HCT116 (cell line): Measurements from ENCODE around the gene ADGRL3. TPM values are rescaled to one million over a fixed set of nuclear protein-coding genes. Genes with fewer than 3 reads are reported as not detected.

ENCODE experiments used
- ATAC-seq: fragments of 200-7000 bp; cut with Tn5 transposase; 2 replicates; pipeline ENCODE4 v1.9.1; 2020; ENCODE audit warnings: mild to moderate bottlenecking, moderate library complexity
- BruUV-seq: library from RNA; stranded (reverse); fragments of 400-500 nt; replicated peaks from 2 replicates; lab custom pipeline; 2021; lab: Mats Ljungman, UMichigan
- CTCF ChIA-PET: fragments of 300-600 bp; sonication (Branson Sonifier 250); formaldehyde crosslinking; loops from one replicate; lab custom pipeline; 2021; ENCODE audit warnings: antibody characterized with exemption; lab: Charles Lee
- POLR2A ChIA-PET: fragments of 300-600, 350-600 bp; sonication (Branson Sonifier 250); formaldehyde crosslinking; loops from one replicate; lab custom pipeline; 2021; ENCODE audit warnings: antibody characterized with exemption; lab: Charles Lee
- RAD21 ChIA-PET, 2 experiments: fragments of 300-600 bp; sonication (Branson Sonifier 250); formaldehyde crosslinking; loops; one replicate each; lab custom pipeline; 2023; ENCODE audit warnings: low total read pairs in 2 of 2; ENCODE audit not compliant: uncharacterized antibody in 2 of 2, unreplicated experiment in 2 of 2, low non-redundant PET in 1 of 2; lab: Charles Lee
- DNase-seq: peaks from one replicate; pipeline ENCODE4 v3.0.0-alpha.2; 2010; ENCODE audit warnings: low read depth, low spot score
- H2AFZ ChIP-seq: fragments of 200-600 bp; shearing (Covaris generic), sonication (generic); 2 replicates; pipeline ENCODE4 v1.6.1; 2017; ENCODE audit warnings: low read depth, mixed run types, mixed read lengths, antibody characterized with exemption, low read length; ENCODE audit not compliant: poor library complexity, severe bottlenecking
- H3K27ac ChIP-seq: 2 replicates; pipeline ENCODE4 v1.5.1; 2012; ENCODE audit warnings: low read depth, low read length
- H3K27me3 ChIP-seq: fragments of 200-600 bp; sonication (generic); 2 replicates; pipeline ENCODE4 v1.6.1; 2016; ENCODE audit warnings: mixed run types, low read length, mixed read lengths; ENCODE audit not compliant: insufficient read depth
- H3K36me3 ChIP-seq, 2 experiments: fragments of 200-500 bp in 1 of 2; fragments of 200-600 bp in 1 of 2; sonication (Bioruptor generic) in 1 of 2; sonication (generic) in 1 of 2; 2 replicates each; pipeline versions ENCODE4 v1.5.1 to v1.6.1; 2014 to 2016; ENCODE audit warnings: low read length in 2 of 2, inconsistent platforms in 1 of 2, mixed read lengths in 1 of 2, mixed run types in 1 of 2; ENCODE audit not compliant: insufficient read depth in 2 of 2, control insufficient read depth in 1 of 2
- H3K4me1 ChIP-seq, 2 experiments: fragments of 200-600 bp in 1 of 2; sonication (generic) in 1 of 2; 2 replicates each; pipeline versions ENCODE4 v1.5.1 to v1.6.1; 2012 to 2017; ENCODE audit warnings: low read length in 2 of 2, inconsistent platforms in 1 of 2, mild to moderate bottlenecking in 1 of 2, mixed read lengths in 1 of 2, mixed run types in 1 of 2, moderate library complexity in 1 of 2; ENCODE audit not compliant: insufficient read depth in 2 of 2, control insufficient read depth in 1 of 2
- H3K4me2 ChIP-seq: fragments of 200-600 bp; sonication (generic); 2 replicates; pipeline ENCODE4 v1.6.1; 2017; ENCODE audit warnings: mixed run types, low read length, mixed read lengths
- H3K4me3 ChIP-seq, 2 experiments: fragments of 200-600 bp in 1 of 2; sonication (generic) in 1 of 2; replicated peaks in 1 of 2; 2 replicates each; pipeline ENCODE4 v1.5.1; 2011 to 2016; ENCODE audit warnings: low read length in 2 of 2, control low read depth in 1 of 2, low read depth in 1 of 2, mild to moderate bottlenecking in 1 of 2, mixed read lengths in 1 of 2, mixed run types in 1 of 2
- H3K79me2 ChIP-seq: fragments of 200-600 bp; sonication (generic); 2 replicates; pipeline ENCODE4 v1.6.1; 2017; ENCODE audit warnings: mild to moderate bottlenecking, mixed run types, low read length, moderate library complexity, mixed read lengths; ENCODE audit not compliant: insufficient read depth
- H3K9ac ChIP-seq: fragments of 200-600 bp; sonication (generic); 2 replicates; pipeline ENCODE4 v1.6.1; 2016; ENCODE audit warnings: low read length, mixed read lengths
- H3K9me2 ChIP-seq: fragments of 200-600 bp; sonication (generic), shearing (Covaris generic); 2 replicates; pipeline ENCODE4 v1.6.1; 2017; ENCODE audit warnings: mixed run types, mild to moderate bottlenecking, moderate library complexity; ENCODE audit not compliant: insufficient read depth
- H3K9me3 ChIP-seq, 2 experiments: fragments of 200-500 bp in 1 of 2; fragments of 200-600 bp in 1 of 2; sonication (Bioruptor generic) in 1 of 2; sonication (generic) in 1 of 2; 2 replicates each; pipeline ENCODE4 v1.6.1; 2014 to 2017; ENCODE audit warnings: low read length in 2 of 2, mixed read lengths in 2 of 2, inconsistent platforms in 1 of 2, low read depth in 1 of 2, mild to moderate bottlenecking in 1 of 2, mixed run types in 1 of 2, moderate library complexity in 1 of 2; ENCODE audit not compliant: control insufficient read depth in 1 of 2, insufficient read depth in 1 of 2
- H4K20me1 ChIP-seq: fragments of 200-600 bp; sonication (generic), shearing (Covaris generic); 2 replicates; pipeline ENCODE4 v1.6.1; 2017; ENCODE audit warnings: mixed run types, mild to moderate bottlenecking, moderate library complexity; ENCODE audit not compliant: insufficient read depth
- CBX3 ChIP-seq: IDR thresholded peaks from 2 replicates; pipeline ENCODE4 v1.6.1; 2012; ENCODE audit warnings: low read depth
- CEBPB ChIP-seq: IDR thresholded peaks from 2 replicates; pipeline ENCODE4 v1.6.1; 2012; ENCODE audit warnings: low read depth
- CTCF ChIP-seq, 3 experiments: fragments of 200-600 bp in 1 of 3; sonication (generic) in 1 of 3; IDR thresholded peaks in 2 of 3; conservative IDR thresholded peaks in 1 of 3; 2 replicates each; pipeline ENCODE4 v1.5.1; 2012 to 2017; ENCODE audit warnings: low read depth in 2 of 3, low read length in 2 of 3, antibody characterized with exemption in 1 of 3, borderline replicate concordance in 1 of 3, control low read depth in 1 of 3, mild to moderate bottlenecking in 1 of 3, mixed read lengths in 1 of 3, mixed run types in 1 of 3, moderate library complexity in 1 of 3; ENCODE audit not compliant: insufficient read depth in 1 of 3
- EGR1 ChIP-seq: IDR thresholded peaks from 2 replicates; pipeline ENCODE4 v1.6.1; 2012; ENCODE audit warnings: low read depth
- ELF1 ChIP-seq: IDR thresholded peaks from 2 replicates; pipeline ENCODE4 v1.6.1; 2012; ENCODE audit warnings: low read depth, borderline replicate concordance
- EZH2phosphoT487 ChIP-seq: fragments of 200-600 bp; IDR thresholded peaks from 2 replicates; pipeline ENCODE4 v1.6.1; 2018; ENCODE audit warnings: antibody characterized with exemption, borderline replicate concordance
- JUND ChIP-seq: IDR thresholded peaks from 2 replicates; pipeline ENCODE4 v1.6.1; 2012
- MAX ChIP-seq: IDR thresholded peaks from 2 replicates; pipeline ENCODE4 v1.6.1; 2012
- POLR2AphosphoS5 ChIP-seq: IDR thresholded peaks from 2 replicates; pipeline ENCODE4 v1.6.1; 2011; ENCODE audit warnings: mild to moderate bottlenecking, low read depth, low read length, moderate library complexity
- RAD21 ChIP-seq: IDR thresholded peaks from 2 replicates; pipeline ENCODE4 v1.6.1; 2012; ENCODE audit warnings: low read depth, mild to moderate bottlenecking
- SIN3A ChIP-seq: IDR thresholded peaks from 2 replicates; pipeline ENCODE4 v1.6.1; 2012; ENCODE audit warnings: low read depth
- SP1 ChIP-seq: IDR thresholded peaks from 2 replicates; pipeline ENCODE4 v1.6.1; 2012; ENCODE audit warnings: low read depth
- SRF ChIP-seq: IDR thresholded peaks from 2 replicates; pipeline ENCODE4 v1.6.1; 2012; ENCODE audit warnings: low read depth
- TCF7L2 ChIP-seq: IDR thresholded peaks from 2 replicates; pipeline ENCODE4 v1.7.0; 2011; ENCODE audit warnings: borderline replicate concordance, inconsistent platforms; ENCODE audit not compliant: insufficient read depth, insufficient read length; ENCODE audit errors: extremely low read depth
- YY1 ChIP-seq: IDR thresholded peaks from 2 replicates; pipeline ENCODE4 v1.6.1; 2011; ENCODE audit warnings: low read length, low read depth, moderate library complexity, mild to moderate bottlenecking; ENCODE audit not compliant: insufficient replicate concordance; ENCODE audit errors: extremely low read depth
- ZBTB33 ChIP-seq: IDR thresholded peaks from 2 replicates; pipeline ENCODE4 v1.6.1; 2011; ENCODE audit warnings: mild to moderate bottlenecking, low read length, moderate library complexity; ENCODE audit not compliant: insufficient replicate concordance; ENCODE audit errors: extremely low read depth
- ZFX ChIP-seq: fragments of 450-650 bp; IDR thresholded peaks from 2 replicates; pipeline ENCODE4 v1.6.1; 2017
- intact Hi-C: fragments of 100-400 bp; cut with micrococcal nuclease; formaldehyde crosslinking; loops from 2 replicates; pipeline ENCODE4 v1.10.0; 2022
- total RNA-seq: library from RNA; stranded (reverse); gene quantifications from one replicate; pipeline ENCODE4 v1.2.1, GENCODE V29; 2021; ENCODE audit not compliant: unreplicated experiment
- TF ChIP-seq, protein P1 (sequence below): IDR thresholded peaks from 2 replicates; pipeline ENCODE4 v1.6.1; 2012; ENCODE audit warnings: low read depth

ADGRL3 gene
- total RNA-seq, 1 experiment from 2014 or later: not detected

GRCh38 chr4:61152433-61152832 lies 47.7 kb upstream of the ADGRL3 start:
- TF ChIP-seq, protein P1, sequence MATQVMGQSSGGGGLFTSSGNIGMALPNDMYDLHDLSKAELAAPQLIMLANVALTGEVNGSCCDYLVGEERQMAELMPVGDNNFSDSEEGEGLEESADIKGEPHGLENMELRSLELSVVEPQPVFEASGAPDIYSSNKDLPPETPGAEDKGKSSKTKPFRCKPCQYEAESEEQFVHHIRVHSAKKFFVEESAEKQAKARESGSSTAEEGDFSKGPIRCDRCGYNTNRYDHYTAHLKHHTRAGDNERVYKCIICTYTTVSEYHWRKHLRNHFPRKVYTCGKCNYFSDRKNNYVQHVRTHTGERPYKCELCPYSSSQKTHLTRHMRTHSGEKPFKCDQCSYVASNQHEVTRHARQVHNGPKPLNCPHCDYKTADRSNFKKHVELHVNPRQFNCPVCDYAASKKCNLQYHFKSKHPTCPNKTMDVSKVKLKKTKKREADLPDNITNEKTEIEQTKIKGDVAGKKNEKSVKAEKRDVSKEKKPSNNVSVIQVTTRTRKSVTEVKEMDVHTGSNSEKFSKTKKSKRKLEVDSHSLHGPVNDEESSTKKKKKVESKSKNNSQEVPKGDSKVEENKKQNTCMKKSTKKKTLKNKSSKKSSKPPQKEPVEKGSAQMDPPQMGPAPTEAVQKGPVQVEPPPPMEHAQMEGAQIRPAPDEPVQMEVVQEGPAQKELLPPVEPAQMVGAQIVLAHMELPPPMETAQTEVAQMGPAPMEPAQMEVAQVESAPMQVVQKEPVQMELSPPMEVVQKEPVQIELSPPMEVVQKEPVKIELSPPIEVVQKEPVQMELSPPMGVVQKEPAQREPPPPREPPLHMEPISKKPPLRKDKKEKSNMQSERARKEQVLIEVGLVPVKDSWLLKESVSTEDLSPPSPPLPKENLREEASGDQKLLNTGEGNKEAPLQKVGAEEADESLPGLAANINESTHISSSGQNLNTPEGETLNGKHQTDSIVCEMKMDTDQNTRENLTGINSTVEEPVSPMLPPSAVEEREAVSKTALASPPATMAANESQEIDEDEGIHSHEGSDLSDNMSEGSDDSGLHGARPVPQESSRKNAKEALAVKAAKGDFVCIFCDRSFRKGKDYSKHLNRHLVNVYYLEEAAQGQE: no peak
- no peak for TF ChIP-seq ZBTB33
- TF ChIP-seq ELF1: no peak
- TF ChIP-seq SRF: no peak
- TF ChIP-seq SP1: no peak
- no peak for TF ChIP-seq CEBPB
- TF ChIP-seq POLR2AphosphoS5: no peak
- TF ChIP-seq CBX3: no peak
- no peak for TF ChIP-seq MAX
- TF ChIP-seq EZH2phosphoT487: no peak
- TF ChIP-seq RAD21: no peak
- no peak for TF ChIP-seq TCF7L2
- no peak for TF ChIP-seq ZFX
- no peak for TF ChIP-seq EGR1
- TF ChIP-seq YY1: no peak
- TF ChIP-seq CTCF (IDR thresholded peaks at IDR 0.05 in 2 of 3, conservative IDR thresholded peaks at IDR 0.05 in 1 of 3; ENCODE audit: borderline replicate concordance in 1 of 3, insufficient read depth in 1 of 3, low read depth in 2 of 3, low read length in 2 of 3): no peak
- TF ChIP-seq JUND: no peak
- TF ChIP-seq SIN3A: no peak
- Histone ChIP-seq H3K9me3 (peaks cover 0 to 15% of the 10 kb centered on the region in 2 experiments; a peak in 2 of 4 replicates), H3K4me1 (no peaks in the 10 kb centered on the region), H3K9ac (no peak overlapping the region), H3K36me3 (no peaks in the 10 kb centered on the region; a peak in 1 of 4 replicates), H2AFZ (no peak overlapping the region), H3K4me3 (no peak overlapping the region), H3K79me2 (no peaks in the 10 kb centered on the region), H3K27ac (no peak overlapping the region), H3K9me2 (no peaks in the 10 kb centered on the region), H4K20me1 (no peaks in the 10 kb centered on the region), H3K27me3 (no peaks in the 10 kb centered on the region), H3K4me2 (no peak overlapping the region)
- ChIA-PET RAD21 (no interaction called here), POLR2A (no interaction called here), CTCF (no interaction called here)
- no peak for DNase-seq
- no peak for ATAC-seq
- intact Hi-C loops: no loop called here
- no TSS peak for BruUV-seq
